K562 (cell line): ENCODE results near the gene ATM. TPM values are rescaled to one million over a fixed set of nuclear protein-coding genes. Genes with fewer than 3 reads are reported as not detected.

Source experiments
- ATAC-seq: fragments of 200-7000 bp; cut with Tn5 transposase; 3 replicates; pipeline ENCODE4 v1.9.1; 2020; ENCODE audit warnings: moderate library complexity
- BruUV-seq: library from RNA; stranded (reverse); fragments of 400-500 nt; replicated peaks from 2 replicates; lab custom pipeline; 2021; lab: Mats Ljungman, UMichigan
- CTCF ChIA-PET: fragments of 300-600 bp; formaldehyde crosslinking; extraction: SDS; loops from one replicate; lab custom pipeline; 2021; ENCODE audit warnings: low intra/inter-chr PET ratio; lab: Yijun Ruan, JAX
- POLR2A ChIA-PET: fragments of 300-600, 350-650 bp; sonication (Branson Sonifier 250); formaldehyde crosslinking; extraction: SDS; loops from one replicate; lab custom pipeline; 2021; ENCODE audit warnings: antibody characterized with exemption, inconsistent platforms; lab: Yijun Ruan, JAX
- DNase-seq, 4 experiments: peaks; one replicate each; pipeline versions ENCODE4 v3.0.0 to v3.0.0-alpha.2; 2011 to 2018; ENCODE audit warnings: low spot score in 3 of 4, mixed read lengths in 3 of 4; ENCODE audit errors: extremely low read depth in 1 of 4
- FAIRE-seq: peaks from 2 replicates; lab custom pipeline; 2011; peaks lifted over from hg19 to GRCh38; lab: Jason Lieb, UNC
- H2AFZ ChIP-seq: 2 replicates; pipeline ENCODE4 v1.6.0; 2011; ENCODE audit warnings: low read depth, low read length, control low read depth, inconsistent platforms
- H3K27ac ChIP-seq: fragments of 200-600 bp; 3 replicates; pipeline ENCODE4 v1.8.0; 2011; ENCODE audit warnings: low read depth, mild to moderate bottlenecking, control low read depth, inconsistent platforms, low read length, moderate library complexity, mixed read lengths; ENCODE audit errors: extremely low read depth
- H3K27me3 ChIP-seq, 2 experiments: fragments of 300-600 bp in 1 of 2; 2 replicates in 1 of 2; 3 replicates in 1 of 2; pipeline versions ENCODE4 v1.6.0 to v1.8.0; 2011; ENCODE audit warnings: inconsistent platforms in 2 of 2, low read length in 2 of 2, mild to moderate bottlenecking in 1 of 2, mixed read lengths in 1 of 2, moderate library complexity in 1 of 2; ENCODE audit not compliant: control insufficient read depth in 2 of 2, insufficient read depth in 2 of 2
- H3K36me3 ChIP-seq: fragments of 300-600 bp; 3 replicates; pipeline ENCODE4 v1.8.0; 2011; ENCODE audit warnings: mild to moderate bottlenecking, low read length, inconsistent platforms; ENCODE audit not compliant: control insufficient read depth, insufficient read depth
- H3K4me1 ChIP-seq, 2 experiments: fragments of 200-600 bp in 1 of 2; replicated peaks in 1 of 2; 2 replicates in 1 of 2; 3 replicates in 1 of 2; pipeline versions ENCODE4 v1.5.1 to v1.8.0; 2011; ENCODE audit warnings: inconsistent platforms in 2 of 2, low read length in 2 of 2, mild to moderate bottlenecking in 1 of 2, mixed read lengths in 1 of 2, moderate library complexity in 1 of 2; ENCODE audit not compliant: control insufficient read depth in 2 of 2, insufficient read depth in 2 of 2
- H3K4me2 ChIP-seq: 2 replicates; pipeline ENCODE4 v1.6.1; 2011; ENCODE audit warnings: low read length, control low read depth, inconsistent platforms, mixed read lengths; ENCODE audit not compliant: insufficient read depth
- H3K4me3 ChIP-seq: fragments of 200-600 bp; sonication (generic), shearing (Covaris generic); 2 replicates; pipeline ENCODE4 v1.5.1; 2016; ENCODE audit warnings: control low read depth, inconsistent platforms
- H3K79me2 ChIP-seq: fragments of 200-600 bp; 3 replicates; pipeline ENCODE4 v1.8.0; 2011; ENCODE audit warnings: low read length, inconsistent platforms; ENCODE audit not compliant: control insufficient read depth, insufficient read depth
- H3K9ac ChIP-seq, 2 experiments: 2 replicates each; pipeline versions ENCODE4 v1.6.0 to v1.6.1; 2011; ENCODE audit warnings: low read depth in 2 of 2, low read length in 2 of 2, control low read depth in 1 of 2, inconsistent platforms in 1 of 2, mild to moderate bottlenecking in 1 of 2, mixed read lengths in 1 of 2; ENCODE audit not compliant: insufficient read depth in 1 of 2
- H3K9me1 ChIP-seq: one replicate; pipeline ENCODE4 v1.6.0; 2011; ENCODE audit warnings: inconsistent platforms, mild to moderate bottlenecking, low read length, moderate library complexity; ENCODE audit not compliant: control insufficient read depth, insufficient read depth
- H3K9me3 ChIP-seq: replicated peaks from 2 replicates; pipeline ENCODE4 v1.5.1; 2011; ENCODE audit warnings: low read depth, low read length, inconsistent platforms; ENCODE audit not compliant: control insufficient read depth, insufficient read depth
- H4K20me1 ChIP-seq: replicated peaks from 2 replicates; pipeline ENCODE4 v1.6.1; 2011; ENCODE audit warnings: low read length, inconsistent platforms, mixed read lengths; ENCODE audit not compliant: control insufficient read depth, insufficient read depth
- CCAR2 ChIP-seq: fragments of 200-400 bp; formaldehyde crosslinking; IDR thresholded peaks from 2 replicates; pipeline ENCODE4 v1.6.1; 2017; ENCODE audit warnings: mild to moderate bottlenecking, low read depth, low read length
- HDAC6 ChIP-seq: IDR thresholded peaks from 2 replicates; pipeline ENCODE4 v1.6.1; 2012; ENCODE audit warnings: low read depth, mild to moderate bottlenecking, control low read depth, inconsistent platforms, low read length, moderate library complexity
- KDM2B ChIP-seq: fragments of 250-450 bp; sonication (Bioruptor Pico); IDR thresholded peaks from 2 replicates; pipeline ENCODE4 v1.8.0; 2021; ENCODE audit warnings: mild to moderate bottlenecking, moderate library complexity
- RB1 ChIP-seq: fragments of 450-650 bp; IDR thresholded peaks from 2 replicates; pipeline ENCODE4 v1.6.1; 2017; ENCODE audit warnings: low read depth, mild to moderate bottlenecking
- SETDB1 ChIP-seq: IDR thresholded peaks from one replicate; pipeline ENCODE4 v1.6.1; 2012; ENCODE audit warnings: low read length, control low read depth, inconsistent platforms
- SMAD2 ChIP-seq: fragments of 150-350 bp; IDR thresholded peaks from 2 replicates; pipeline ENCODE4 v1.6.1; 2014; ENCODE audit warnings: low read depth, mild to moderate bottlenecking, low read length
- ZNF165 ChIP-seq: fragments of 250-450 bp; sonication (Bioruptor Pico); IDR thresholded peaks from 2 replicates; pipeline ENCODE4 v1.4.0; 2020; ENCODE audit warnings: borderline replicate concordance
- ZNF253 ChIP-seq: fragments of 250-450 bp; sonication (Bioruptor Pico); conservative IDR thresholded peaks from 2 replicates; pipeline ENCODE4 v1.6.1; 2021; ENCODE audit warnings: mild to moderate bottlenecking
- ZNF707 ChIP-seq: fragments of 250-450 bp; sonication (Bioruptor Pico); conservative IDR thresholded peaks from 2 replicates; pipeline ENCODE4 v1.8.0; 2022; ENCODE audit warnings: inconsistent platforms, mild to moderate bottlenecking, moderate library complexity
- ZNF717 ChIP-seq: fragments of 250-450 bp; sonication (Bioruptor Pico); IDR thresholded peaks from 2 replicates; pipeline ENCODE4 v1.5.0; 2021
- WGBS: fragments of 100-300 bp; shearing (Covaris generic); methylation state at CpG from one replicate; pipeline ENCODE4 v1.1.6; 2016; ENCODE audit warnings: low coverage, mixed read lengths; ENCODE audit not compliant: insufficient coverage; ENCODE audit errors: missing lambda C conversion rate; 5-methylcytosine and 5-hydroxymethylcytosine counted together
- in situ Hi-C: fragments of 300-500 bp; cut with MboI; formaldehyde crosslinking; loops from 4 replicates; pipeline ENCODE4 v1.15.0; 2018; ENCODE audit warnings: inconsistent platforms, mixed read lengths
- intact Hi-C: fragments of 100-400 bp; cut with micrococcal nuclease; formaldehyde crosslinking; loops from 2 replicates; pipeline ENCODE4 v1.14.2; 2022
- polyA plus RNA-seq, 8 experiments: library from polyadenylated mRNA; depleted of rRNA in 4 of 8; stranded (reverse) in 5 of 8; unstranded in 3 of 8; fragments of >200 nt; fragmentation: Nextera tagmentation in 2 of 8; fragmentation: Illumina TruSeq in 1 of 8; extraction: Ambion mirVana in 2 of 8; extraction: Trizol in 1 of 8; gene quantifications; 2 replicates each; pipeline versions ENCODE4 v1.2.1 to v1.2.3, GENCODE V29; 2011 to 2014; ENCODE audit warnings: inconsistent platforms in 1 of 8, missing spikeins in 1 of 8
- total RNA-seq, 7 experiments: library from RNA; depleted of rRNA in 6 of 7; stranded (reverse); fragments of >200 nt in 6 of 7; fragmentation: Illumina TruSeq in 2 of 7; extraction: Trizol in 2 of 7; gene quantifications; 2 replicates each; pipeline versions ENCODE4 v1.2.1 to v1.2.3, GENCODE V29; 2011 to 2021; ENCODE audit warnings: low replicate concordance in 1 of 7
- TF ChIP-seq, protein P1 (sequence below): fragments of 450-650 bp; IDR thresholded peaks from 2 replicates; pipeline ENCODE4 v1.6.1; 2016; ENCODE audit warnings: borderline replicate concordance

Gene ATM
- total and polyA plus RNA-seq, 9 of the 15 experiments (the other 6 are each of a cell fraction or from before 2014, with no cell fraction given) = 8.3 to 46.8 (median 26.2) TPM

DNA sequence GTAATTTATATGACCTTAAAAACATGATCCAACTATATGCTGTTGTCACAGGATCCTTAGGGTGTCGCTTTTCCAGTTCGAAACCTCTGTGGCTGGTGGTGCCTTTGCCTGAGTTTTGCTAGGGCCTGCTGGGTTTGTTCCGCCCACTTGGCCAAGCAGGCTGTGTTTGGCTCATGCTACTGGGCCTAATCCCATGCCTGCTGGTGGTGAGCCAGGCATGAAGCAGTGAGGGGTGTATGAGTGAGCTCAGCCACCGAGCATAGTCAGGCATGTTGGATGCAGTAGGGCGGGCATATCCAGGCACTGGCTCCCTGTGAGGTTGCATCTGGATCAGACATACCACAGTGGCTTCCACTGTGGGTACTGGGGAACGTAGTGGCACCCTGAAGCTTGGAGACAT is 16.7 kb upstream of the ATM start:
- peaks cover 3% of the 10 kb centered on the region for H3K9me1 ChIP-seq
- peaks cover 5 to 11% of the 10 kb centered on the region in 2 experiments; a peak in 3 of 5 replicates for H3K4me1 ChIP-seq
- no peaks in the 10 kb centered on the region for H3K27me3 ChIP-seq
- BruUV-seq = no TSS peak
- no peaks in the 10 kb centered on the region; the same call in 1 of the 2 replicates for H4K20me1 ChIP-seq
- no peak overlapping the region for H3K4me3 ChIP-seq
- no peak overlapping the region for H3K27ac ChIP-seq
- H3K79me2 ChIP-seq = peaks cover 94% of the 10 kb centered on the region
- peaks cover 29% of the 10 kb centered on the region for H3K9me3 ChIP-seq
- in situ Hi-C loops (no loop called here), intact Hi-C loops (no loop called here)
- H3K4me2 ChIP-seq = no peak overlapping the region
- DNase-seq (no peak), ATAC-seq (no peak), FAIRE-seq (no peak)
- POLR2A ChIA-PET = interaction anchor here (0.6 to 1.2 kb wide), 4 partner anchors 8 to 434 kb away, joined by 3 to 4 read pairs (median 3); no protein-coding TSS in a partner anchor
- no peak overlapping the region for H2AFZ ChIP-seq
- WGBS = 95% methylated on average over 6 of the region's 6 CpGs
- CTCF ChIA-PET = no interaction called here
- TF ChIP-seq SETDB1 = no peak
- no peak for TF ChIP-seq ZNF707 (CRISPR knock-in tag)
- TF ChIP-seq CCAR2 = no peak
- no peak for TF ChIP-seq RB1
- no peak for TF ChIP-seq HDAC6
- no peak for TF ChIP-seq KDM2B (CRISPR knock-in tag)
- no peak for TF ChIP-seq ZNF253 (CRISPR knock-in tag)
- TF ChIP-seq, protein P1, sequence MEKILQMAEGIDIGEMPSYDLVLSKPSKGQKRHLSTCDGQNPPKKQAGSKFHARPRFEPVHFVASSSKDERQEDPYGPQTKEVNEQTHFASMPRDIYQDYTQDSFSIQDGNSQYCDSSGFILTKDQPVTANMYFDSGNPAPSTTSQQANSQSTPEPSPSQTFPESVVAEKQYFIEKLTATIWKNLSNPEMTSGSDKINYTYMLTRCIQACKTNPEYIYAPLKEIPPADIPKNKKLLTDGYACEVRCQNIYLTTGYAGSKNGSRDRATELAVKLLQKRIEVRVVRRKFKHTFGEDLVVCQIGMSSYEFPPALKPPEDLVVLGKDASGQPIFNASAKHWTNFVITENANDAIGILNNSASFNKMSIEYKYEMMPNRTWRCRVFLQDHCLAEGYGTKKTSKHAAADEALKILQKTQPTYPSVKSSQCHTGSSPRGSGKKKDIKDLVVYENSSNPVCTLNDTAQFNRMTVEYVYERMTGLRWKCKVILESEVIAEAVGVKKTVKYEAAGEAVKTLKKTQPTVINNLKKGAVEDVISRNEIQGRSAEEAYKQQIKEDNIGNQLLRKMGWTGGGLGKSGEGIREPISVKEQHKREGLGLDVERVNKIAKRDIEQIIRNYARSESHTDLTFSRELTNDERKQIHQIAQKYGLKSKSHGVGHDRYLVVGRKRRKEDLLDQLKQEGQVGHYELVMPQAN = no peak
- TF ChIP-seq SMAD2 = no peak
- TF ChIP-seq ZNF717 (CRISPR knock-in tag) = no peak
- TF ChIP-seq ZNF165 (CRISPR knock-in tag) = no peak
- H3K9ac ChIP-seq = no peak overlapping the region
- H3K36me3 ChIP-seq = peaks cover 89% of the 10 kb centered on the region
